Endodermal cell (in vitro differentiated cells): ENCODE results near the gene MLXIP. TPM values are rescaled to one million over a fixed set of nuclear protein-coding genes. Genes with fewer than 3 reads are reported as not detected.

ENCODE experiments used
- DNase-seq: peaks from one replicate; pipeline ENCODE4 v3.0.0-alpha.2; 2017
- H3K27ac ChIP-seq: 2 replicates; pipeline ENCODE4 v1.5.1; 2013; ENCODE audit warnings: mild to moderate bottlenecking, low read depth, low read length, moderate library complexity
- H3K27me3 ChIP-seq: 2 replicates; pipeline ENCODE4 v1.6.1; 2013; ENCODE audit warnings: mild to moderate bottlenecking, low read length, moderate library complexity; ENCODE audit not compliant: insufficient read depth, control insufficient read depth, poor library complexity, severe bottlenecking
- H3K36me3 ChIP-seq: 2 replicates; pipeline ENCODE4 v1.7.0; 2013; ENCODE audit warnings: mild to moderate bottlenecking, low read length, moderate library complexity; ENCODE audit not compliant: control insufficient read depth, insufficient read depth
- H3K4me1 ChIP-seq: one replicate; pipeline ENCODE4 v1.7.0; 2013; ENCODE audit warnings: low read length; ENCODE audit not compliant: control insufficient read depth, insufficient read depth
- H3K4me3 ChIP-seq: 2 replicates; pipeline ENCODE4 v1.5.1; 2013; ENCODE audit warnings: mild to moderate bottlenecking, low read length, moderate library complexity
- H3K9ac ChIP-seq: 2 replicates; pipeline ENCODE4 v1.6.1; 2013; ENCODE audit warnings: mild to moderate bottlenecking, low read length, moderate library complexity; ENCODE audit not compliant: poor library complexity, severe bottlenecking; ENCODE audit errors: extremely low read depth
- H3K9me3 ChIP-seq: 2 replicates; pipeline ENCODE4 v1.6.1; 2013; ENCODE audit warnings: mild to moderate bottlenecking, low read length, moderate library complexity; ENCODE audit not compliant: control insufficient read depth
- H3K27ac Mint-ChIP-seq: 2 replicates; pipeline ENCODE4 v1.8.0; 2020; ENCODE audit warnings: mixed read lengths
- H3K27me3 Mint-ChIP-seq: 2 replicates; pipeline ENCODE4 v1.8.0; 2021; ENCODE audit warnings: mild to moderate bottlenecking, mixed read lengths; ENCODE audit not compliant: insufficient read depth
- H3K36me3 Mint-ChIP-seq: 2 replicates; pipeline ENCODE4 v1.8.0; 2020; ENCODE audit warnings: low read depth, mixed read lengths
- H3K4me1 Mint-ChIP-seq: 2 replicates; pipeline ENCODE4 v1.8.0; 2020; ENCODE audit warnings: mixed read lengths
- H3K4me3 Mint-ChIP-seq: 2 replicates; pipeline ENCODE4 v1.8.0; 2020; ENCODE audit warnings: mild to moderate bottlenecking, moderate library complexity, mixed read lengths
- H3K9me3 Mint-ChIP-seq: 2 replicates; pipeline ENCODE4 v1.8.0; 2020; ENCODE audit warnings: mild to moderate bottlenecking, mixed read lengths
- whole genome bisulfite sequencing, 2 experiments: methylation state at CpG; one replicate each; pipeline versions ENCODE4 v1.1.5 to v1.1.7; 2013; ENCODE audit warnings: missing lambda C conversion rate in 2 of 2, mixed read lengths in 1 of 2; ENCODE audit not compliant: insufficient coverage in 1 of 2, insufficient read length in 1 of 2; 5-methylcytosine and 5-hydroxymethylcytosine counted together
- total RNA-seq, 2 donors: library from RNA; stranded (reverse); fragmentation: NEBNext Ultra II Directional in 1 of 2; extraction: Animal tissue kit (Norgen Biotek cat#: 25700) in 1 of 2; gene quantifications; 2 replicates in 1 of 2; 3 replicates in 1 of 2; pipeline ENCODE4 v1.2.1, GENCODE V29; 2021
- TF ChIP-seq, protein P1 (sequence below): fragments of 200-600 bp; sonication (generic); conservative IDR thresholded peaks from 2 replicates; pipeline ENCODE4 v1.5.0; 2021; ENCODE audit warnings: antibody characterized with exemption, mild to moderate bottlenecking

MLXIP gene
- total RNA-seq, 2 donors from 2014 or later: 27.4 to 32.2 TPM

GRCh38 chr12:122094735-122095631 lies 16.4 kb downstream of the MLXIP start:
- 82 to 94% methylated on average over 3 to 10 of the region's 10 CpGs for WGBS, 2 experiments
- TF ChIP-seq, protein P1, sequence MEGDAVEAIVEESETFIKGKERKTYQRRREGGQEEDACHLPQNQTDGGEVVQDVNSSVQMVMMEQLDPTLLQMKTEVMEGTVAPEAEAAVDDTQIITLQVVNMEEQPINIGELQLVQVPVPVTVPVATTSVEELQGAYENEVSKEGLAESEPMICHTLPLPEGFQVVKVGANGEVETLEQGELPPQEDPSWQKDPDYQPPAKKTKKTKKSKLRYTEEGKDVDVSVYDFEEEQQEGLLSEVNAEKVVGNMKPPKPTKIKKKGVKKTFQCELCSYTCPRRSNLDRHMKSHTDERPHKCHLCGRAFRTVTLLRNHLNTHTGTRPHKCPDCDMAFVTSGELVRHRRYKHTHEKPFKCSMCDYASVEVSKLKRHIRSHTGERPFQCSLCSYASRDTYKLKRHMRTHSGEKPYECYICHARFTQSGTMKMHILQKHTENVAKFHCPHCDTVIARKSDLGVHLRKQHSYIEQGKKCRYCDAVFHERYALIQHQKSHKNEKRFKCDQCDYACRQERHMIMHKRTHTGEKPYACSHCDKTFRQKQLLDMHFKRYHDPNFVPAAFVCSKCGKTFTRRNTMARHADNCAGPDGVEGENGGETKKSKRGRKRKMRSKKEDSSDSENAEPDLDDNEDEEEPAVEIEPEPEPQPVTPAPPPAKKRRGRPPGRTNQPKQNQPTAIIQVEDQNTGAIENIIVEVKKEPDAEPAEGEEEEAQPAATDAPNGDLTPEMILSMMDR: no peak
- Histone ChIP-seq H3K36me3 (no peaks in the 10 kb centered on the region), H3K9ac (no peak overlapping the region), H3K27me3 (no peaks in the 10 kb centered on the region), H3K27ac (no peak overlapping the region), H3K4me1 (peaks cover 18% of the 10 kb centered on the region), H3K9me3 (no peaks in the 10 kb centered on the region), H3K4me3 (no peak overlapping the region)
- DNase-seq: no peak
- Mint-ChIP-seq H3K36me3 (peaks cover 4% of the 10 kb centered on the region), H3K27me3 (no peaks in the 10 kb centered on the region), H3K4me1 (peaks cover 31% of the 10 kb centered on the region), H3K9me3 (no peaks in the 10 kb centered on the region), H3K4me3 (no peak overlapping the region), H3K27ac (no peak overlapping the region)

GRCh38 chr12:122096014-122096413 lies 17.5 kb downstream of the MLXIP start:
- TF ChIP-seq, protein P1: no peak
- 86 to 96% methylated on average over 4 to 9 of the region's 9 CpGs for WGBS, 2 experiments
- Mint-ChIP-seq H3K36me3 (peaks cover 4% of the 10 kb centered on the region), H3K27me3 (no peaks in the 10 kb centered on the region), H3K27ac (no peak overlapping the region), H3K4me1 (peaks cover 38% of the 10 kb centered on the region), H3K9me3 (peaks cover under 1% of the 10 kb centered on the region), H3K4me3 (no peak overlapping the region)
- Histone ChIP-seq H3K9me3 (no peaks in the 10 kb centered on the region), H3K4me3 (no peak overlapping the region), H3K4me1 (peaks cover 18% of the 10 kb centered on the region), H3K9ac (no peak overlapping the region), H3K36me3 (no peaks in the 10 kb centered on the region), H3K27ac (no peak overlapping the region), H3K27me3 (no peaks in the 10 kb centered on the region)
- no peak for DNase-seq

- Mint-ChIP-seq H3K36me3 (peaks cover 1% of the 10 kb centered on the region), H3K4me1 (peaks cover 38% of the 10 kb centered on the region), H3K4me3 (no peak overlapping the region), H3K9me3 (peaks cover 1% of the 10 kb centered on the region), H3K27ac (no peak overlapping the region), H3K27me3 (no peaks in the 10 kb centered on the region)
- Histone ChIP-seq H3K36me3 (no peaks in the 10 kb centered on the region), H3K27me3 (no peaks in the 10 kb centered on the region), H3K9me3 (no peaks in the 10 kb centered on the region), H3K4me3 (no peak overlapping the region), H3K9ac (no peak overlapping the region), H3K4me1 (peaks cover 18% of the 10 kb centered on the region), H3K27ac (no peak overlapping the region)
- TF ChIP-seq, protein P1: no peak
- no peak for DNase-seq
- WGBS, 2 experiments: 91 to 92% methylated on average over 12 to 20 of the region's 20 CpGs
Measured at GRCh38 chr12:122096591-122097149, 18.1 kb downstream of the MLXIP start.
